GM21515 (cell line): ENCODE measurements around the gene FOXK2.
"Not testable (repeated sequence)": the region's sequence is repeated elsewhere in the genome, so short reads cannot be mapped to it uniquely, and the experiment has no call there.

Experiments
- ATAC-seq: cut with Tn5 transposase; IDR thresholded peaks from one replicate; pipeline ENCODE4 v1.9.1; 2021; ENCODE audit not compliant: unreplicated experiment

The FOXK2 gene

GRCh38 chr17:82494236-82495055 lies 25.1 kb upstream of the FOXK2 start:
- ATAC-seq, result peak; percentile 46

- ATAC-seq, result no peak
Observed at GRCh38 chr17:82495844-82496528, 23.5 kb upstream of the FOXK2 start.

GRCh38 chr17:82496529-82497434 lies 22.8 kb upstream of the FOXK2 start:
- peak; percentile 50 for ATAC-seq

GRCh38 chr17:82497483-82498405 lies 21.8 kb upstream of the FOXK2 start:
- ATAC-seq, result no peak

DNA sequence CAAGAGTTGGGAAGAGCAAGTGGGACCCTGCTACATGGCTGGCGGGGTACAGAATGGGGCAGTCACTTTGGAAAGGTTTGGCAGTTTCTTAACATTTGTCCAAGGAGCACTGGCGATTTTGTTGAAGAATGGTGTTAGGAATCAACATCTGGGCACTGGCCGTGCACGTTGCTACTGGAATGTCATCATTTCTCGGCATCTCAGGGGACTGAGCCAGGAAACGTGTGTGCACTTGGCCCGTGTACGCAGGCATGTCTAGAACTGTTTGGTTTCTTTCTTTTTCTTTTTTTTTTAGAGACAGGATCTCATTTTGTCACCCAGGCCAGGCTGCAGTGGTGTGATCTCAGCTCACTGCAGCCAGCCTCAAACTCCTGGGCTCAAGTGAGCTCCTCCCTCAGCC lies 17.3 kb upstream of the FOXK2 start:
- ATAC-seq, result no peak

DNA sequence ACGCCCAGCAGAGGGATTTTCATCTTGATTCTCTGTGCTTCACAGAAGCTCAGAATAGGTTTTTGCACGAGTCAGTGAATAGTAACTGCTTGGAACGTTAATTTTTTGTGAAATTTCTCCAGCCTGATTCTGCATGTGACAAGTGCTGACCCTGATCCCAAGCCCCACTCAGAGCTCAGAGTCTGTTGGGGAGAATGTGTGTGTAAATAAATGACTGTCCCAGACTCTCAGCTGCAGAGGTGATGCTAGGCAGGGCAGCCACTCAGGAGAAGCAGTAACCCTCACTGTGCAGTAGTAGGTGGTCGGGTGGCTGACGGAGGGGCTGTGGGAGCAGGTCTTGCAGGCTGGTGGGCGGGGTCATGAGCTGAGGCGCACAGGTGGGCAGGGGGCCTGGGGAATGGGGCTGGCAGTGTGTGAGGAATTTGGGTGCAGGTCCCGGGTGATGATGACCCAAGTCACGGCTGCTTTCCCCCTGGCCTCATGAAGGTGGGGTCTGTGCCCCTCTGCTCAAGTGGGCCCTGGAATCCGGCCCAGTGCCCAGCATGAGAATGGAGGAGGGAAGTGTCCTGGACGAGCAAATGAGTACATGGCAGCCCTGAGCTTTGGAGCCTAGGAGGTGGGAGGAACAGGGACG lies 16.3 kb upstream of the FOXK2 start:
- no peak for ATAC-seq

DNA sequence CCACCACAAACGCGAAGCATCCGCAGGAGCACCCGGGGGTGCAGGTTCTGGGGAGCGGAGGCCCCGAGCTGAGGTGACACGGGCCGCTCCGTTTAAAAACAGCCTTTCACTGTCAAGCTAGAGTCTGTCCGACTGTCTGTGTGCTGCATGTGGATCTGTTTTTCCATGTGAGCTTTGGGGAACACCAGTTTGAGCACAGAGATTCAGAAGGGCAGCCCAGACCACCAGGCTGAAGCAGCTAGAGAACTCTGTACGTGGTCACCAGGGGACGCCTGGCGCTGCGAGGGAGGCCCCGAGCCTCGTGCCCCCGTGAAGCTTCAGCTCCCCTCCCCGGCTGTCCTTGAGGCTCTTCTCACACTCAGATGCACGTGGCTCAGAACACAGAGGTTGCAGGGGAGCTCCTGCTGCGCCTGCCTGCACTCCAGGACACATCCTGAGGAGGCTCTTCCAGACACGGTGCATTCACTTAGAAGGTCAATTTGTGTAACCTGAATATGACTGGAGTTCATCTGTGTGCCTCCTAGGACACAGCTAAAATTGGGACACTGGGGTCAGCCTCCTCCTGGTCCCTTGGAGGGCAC lies 15.7 kb upstream of the FOXK2 start:
- no peak for ATAC-seq

DNA sequence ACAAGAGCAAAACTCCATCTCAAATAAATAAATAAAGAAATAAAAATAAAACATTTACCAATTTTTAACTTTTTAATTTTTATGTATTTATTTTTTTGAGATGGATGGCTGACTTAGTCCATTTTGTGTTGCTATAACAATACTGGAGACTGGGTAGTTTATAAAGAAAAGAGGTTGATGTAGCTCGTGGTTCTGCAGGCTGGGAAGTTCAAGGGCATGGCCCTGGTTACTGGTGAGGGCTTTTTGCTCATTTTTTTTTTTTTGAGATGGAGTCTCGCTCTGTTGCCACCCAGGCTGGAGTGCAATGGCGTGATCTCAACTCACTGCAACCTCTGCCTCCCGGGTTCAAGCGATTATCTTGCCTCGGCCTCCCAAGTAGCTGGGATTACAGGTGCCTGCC lies 14.2 kb upstream of the FOXK2 start:
- ATAC-seq, result no peak

DNA sequence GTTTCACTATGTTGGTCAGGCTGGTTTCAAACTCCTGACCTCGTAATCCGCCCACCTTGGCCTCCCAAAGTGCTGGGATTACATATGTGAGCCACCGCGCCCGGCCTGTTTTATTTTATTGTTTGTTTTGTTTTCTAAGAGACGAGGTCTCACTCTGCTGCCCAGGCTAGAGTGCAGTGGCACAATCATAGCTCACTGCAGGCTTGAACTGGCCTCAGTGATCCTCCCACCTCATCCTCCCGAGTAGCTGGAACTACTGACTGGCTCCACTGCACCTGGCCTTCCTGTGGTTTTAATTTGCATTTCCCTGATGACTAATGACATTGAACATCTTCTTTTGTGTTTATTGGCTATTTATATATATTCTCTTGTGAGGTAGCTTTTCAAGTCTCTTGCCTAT lies 13.1 kb upstream of the FOXK2 start:
- peak; percentile 80 for ATAC-seq

DNA sequence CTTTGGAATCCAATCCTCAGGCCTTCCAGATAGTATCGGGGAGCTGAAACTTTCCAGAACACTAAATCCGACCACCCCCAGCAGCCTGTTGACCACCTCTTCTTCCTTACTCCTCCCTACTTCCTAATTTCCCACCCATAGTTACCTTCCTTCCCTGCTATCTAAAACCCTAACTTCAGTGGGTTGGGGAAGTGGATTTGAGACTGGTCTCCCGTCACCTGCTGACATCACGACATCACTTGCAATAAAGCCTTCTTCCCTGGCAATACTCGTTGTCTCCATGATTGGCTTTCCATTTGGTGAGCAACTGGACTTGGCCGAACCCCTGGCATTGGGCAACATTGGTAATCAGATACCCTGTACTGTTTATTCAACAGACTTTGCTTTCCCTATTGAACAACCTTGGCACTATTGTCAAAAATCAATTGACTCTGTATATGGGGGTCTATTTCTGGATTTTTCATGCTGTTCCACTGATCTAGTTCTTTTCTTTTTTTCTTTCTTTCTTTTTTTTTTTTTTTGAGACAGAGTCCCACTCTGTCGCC lies 11.8 kb upstream of the FOXK2 start:
- ATAC-seq, result no peak

DNA sequence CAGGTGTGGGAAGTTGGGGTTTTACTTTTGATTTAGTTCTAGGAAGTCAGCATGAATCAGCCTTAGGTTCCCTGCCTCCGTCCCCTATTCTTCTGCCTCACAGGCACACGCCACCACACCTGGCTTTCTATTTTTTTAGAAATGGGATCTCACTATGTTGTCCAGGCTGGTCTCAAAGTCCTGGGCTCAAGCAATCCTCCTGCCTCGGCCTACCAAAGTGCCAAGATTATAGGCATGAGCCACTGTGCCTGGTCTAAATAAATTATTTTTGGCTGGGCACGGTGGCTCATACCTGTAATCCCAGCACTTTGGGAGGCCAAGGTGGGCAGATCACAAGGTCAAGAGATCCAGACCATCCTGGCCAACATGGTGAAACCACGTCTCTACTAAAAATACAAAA lies 7.9 kb upstream of the FOXK2 start:
- not testable (repeated sequence) for ATAC-seq

DNA sequence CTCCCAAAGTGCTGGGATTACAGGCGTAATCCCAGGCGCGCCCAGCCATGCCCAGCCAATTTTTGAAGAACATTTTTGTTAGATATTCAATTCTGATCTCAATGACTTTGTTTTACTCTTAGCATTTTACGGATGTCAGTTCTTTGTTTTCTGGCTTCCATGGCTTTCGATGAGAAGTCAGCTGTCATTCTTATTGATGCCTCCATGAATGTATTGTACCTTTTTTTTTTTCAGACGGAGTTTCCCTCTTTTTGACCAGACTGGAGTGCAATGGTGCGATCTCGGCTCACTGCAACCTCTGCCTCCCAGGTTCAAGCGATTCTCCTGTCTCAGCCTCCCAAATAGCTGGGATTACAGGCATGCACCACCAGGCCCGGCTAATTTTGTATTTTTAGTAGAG lies 5.7 kb upstream of the FOXK2 start:
- not testable (repeated sequence) for ATAC-seq

DNA sequence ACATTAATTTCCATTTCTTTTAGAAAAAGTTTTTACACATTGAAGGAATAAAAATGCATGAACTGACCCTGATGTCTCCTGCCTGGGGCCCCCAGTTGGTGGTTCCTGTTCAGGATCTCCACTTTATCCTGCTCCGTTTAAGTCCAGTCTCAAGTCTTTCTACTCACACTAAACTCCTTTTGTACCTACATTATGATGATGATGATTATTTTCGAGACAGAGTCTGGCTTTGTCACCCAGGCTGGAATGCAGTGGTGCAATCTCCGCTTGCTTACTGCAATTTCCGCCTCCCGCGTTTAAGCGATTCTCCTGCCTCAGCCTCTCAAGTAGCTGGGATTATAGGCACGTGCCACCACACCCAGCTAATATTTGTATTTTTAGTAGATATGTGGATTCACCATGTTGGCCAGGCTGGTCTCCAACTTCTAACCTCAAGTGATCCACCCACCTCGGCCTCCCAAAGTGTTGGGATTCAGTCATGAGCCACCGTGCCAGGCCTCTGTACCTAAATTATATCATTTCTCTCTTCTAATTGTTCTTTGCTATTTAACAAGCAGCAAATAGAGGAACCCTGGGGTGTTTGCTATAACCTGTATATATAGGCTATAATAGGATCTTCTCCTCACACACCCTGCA lies 2.2 kb upstream of the FOXK2 start:
- no peak for ATAC-seq

DNA sequence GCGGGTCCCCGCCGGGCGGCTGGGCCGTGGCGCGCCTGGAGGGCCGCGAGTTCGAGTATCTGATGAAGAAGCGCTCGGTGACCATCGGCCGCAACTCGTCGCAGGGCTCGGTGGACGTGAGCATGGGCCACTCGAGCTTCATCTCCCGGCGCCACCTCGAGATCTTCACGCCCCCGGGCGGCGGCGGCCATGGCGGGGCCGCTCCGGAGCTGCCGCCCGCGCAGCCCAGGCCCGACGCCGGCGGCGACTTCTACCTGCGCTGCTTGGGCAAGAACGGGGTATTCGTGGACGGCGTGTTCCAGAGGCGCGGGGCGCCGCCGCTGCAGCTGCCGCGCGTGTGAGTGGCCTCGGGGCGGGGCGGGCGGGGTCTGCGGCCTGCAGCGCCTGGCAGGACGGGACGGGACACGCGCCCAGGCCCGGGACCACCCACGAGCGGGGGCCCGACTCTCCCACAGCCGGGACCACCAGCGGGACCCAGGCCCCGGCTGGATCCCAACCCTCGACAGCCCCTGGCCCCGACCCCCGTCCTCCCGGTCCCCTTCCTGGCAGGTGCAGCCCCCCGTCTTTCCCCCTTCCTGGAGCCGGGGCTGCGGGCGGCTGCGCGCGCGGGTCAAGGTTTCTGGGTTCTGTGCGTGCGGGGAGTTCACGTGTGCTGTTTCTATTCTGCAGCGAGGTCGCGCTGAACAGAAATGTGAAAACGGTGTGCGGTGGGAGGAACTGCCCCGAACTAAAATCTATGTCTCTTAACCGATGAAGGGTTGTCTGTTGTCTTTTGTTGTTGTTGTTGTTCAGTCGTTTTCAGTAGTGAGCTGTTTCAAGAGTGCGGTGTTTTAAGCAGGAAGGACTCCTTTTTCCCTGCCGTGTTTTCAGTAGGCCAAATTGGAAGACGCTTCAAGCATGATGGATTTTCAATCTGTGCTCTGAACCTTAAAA lies 705 bp downstream of the FOXK2 start:
- ATAC-seq, result peak; percentile 15

- ATAC-seq, result no peak
Observed at GRCh38 chr17:82524540-82524939, 5.0 kb downstream of the FOXK2 start.

GRCh38 chr17:82525712-82526111 lies 6.2 kb downstream of the FOXK2 start:
- ATAC-seq, result no peak

GRCh38 chr17:82527898-82528297 lies 8.4 kb downstream of the FOXK2 start:
- no peak for ATAC-seq
